Measurements from ENCODE around the gene GREB1L.

GRCh38 chr18:21335927-21336488 lies 94.0 kb downstream of the GREB1L start:
- no peak for TF ChIP-seq CTCF (IDR thresholded peaks at IDR 0.05)
- TF ChIP-seq POLR2A (IDR thresholded peaks at IDR 0.05): no peak
